K562 (cell line): Measurements from ENCODE around the gene TBC1D5. TPM values are rescaled to one million over a fixed set of nuclear protein-coding genes. Genes with fewer than 3 reads are reported as not detected.

Experiments
- ATAC-seq: fragments of 200-7000 bp; cut with Tn5 transposase; 3 replicates; pipeline ENCODE4 v1.9.1; 2020; ENCODE audit warnings: moderate library complexity
- BruUV-seq: library from RNA; stranded (reverse); fragments of 400-500 nt; replicated peaks from 2 replicates; lab custom pipeline; 2021; lab: Mats Ljungman, UMichigan
- CTCF ChIA-PET: fragments of 300-600 bp; formaldehyde crosslinking; extraction: SDS; loops from one replicate; lab custom pipeline; 2021; ENCODE audit warnings: low intra/inter-chr PET ratio; lab: Yijun Ruan, JAX
- POLR2A ChIA-PET: fragments of 300-600, 350-650 bp; sonication (Branson Sonifier 250); formaldehyde crosslinking; extraction: SDS; loops from one replicate; lab custom pipeline; 2021; ENCODE audit warnings: antibody characterized with exemption, inconsistent platforms; lab: Yijun Ruan, JAX
- DNase-seq, 4 experiments: peaks; one replicate each; pipeline versions ENCODE4 v3.0.0 to v3.0.0-alpha.2; 2011 to 2018; ENCODE audit warnings: low spot score in 3 of 4, mixed read lengths in 3 of 4; ENCODE audit errors: extremely low read depth in 1 of 4
- FAIRE-seq: peaks from 2 replicates; lab custom pipeline; 2011; peaks lifted over from hg19 to GRCh38; lab: Jason Lieb, UNC
- H2AFZ ChIP-seq: 2 replicates; pipeline ENCODE4 v1.6.0; 2011; ENCODE audit warnings: low read depth, low read length, control low read depth, inconsistent platforms
- H3K27ac ChIP-seq: fragments of 200-600 bp; 3 replicates; pipeline ENCODE4 v1.8.0; 2011; ENCODE audit warnings: low read depth, mild to moderate bottlenecking, control low read depth, inconsistent platforms, low read length, moderate library complexity, mixed read lengths; ENCODE audit errors: extremely low read depth
- H3K27me3 ChIP-seq, 2 experiments: fragments of 300-600 bp in 1 of 2; 2 replicates in 1 of 2; 3 replicates in 1 of 2; pipeline versions ENCODE4 v1.6.0 to v1.8.0; 2011; ENCODE audit warnings: inconsistent platforms in 2 of 2, low read length in 2 of 2, mild to moderate bottlenecking in 1 of 2, mixed read lengths in 1 of 2, moderate library complexity in 1 of 2; ENCODE audit not compliant: control insufficient read depth in 2 of 2, insufficient read depth in 2 of 2
- H3K36me3 ChIP-seq: fragments of 300-600 bp; 3 replicates; pipeline ENCODE4 v1.8.0; 2011; ENCODE audit warnings: mild to moderate bottlenecking, low read length, inconsistent platforms; ENCODE audit not compliant: control insufficient read depth, insufficient read depth
- H3K4me1 ChIP-seq, 2 experiments: fragments of 200-600 bp in 1 of 2; replicated peaks in 1 of 2; 2 replicates in 1 of 2; 3 replicates in 1 of 2; pipeline versions ENCODE4 v1.5.1 to v1.8.0; 2011; ENCODE audit warnings: inconsistent platforms in 2 of 2, low read length in 2 of 2, mild to moderate bottlenecking in 1 of 2, mixed read lengths in 1 of 2, moderate library complexity in 1 of 2; ENCODE audit not compliant: control insufficient read depth in 2 of 2, insufficient read depth in 2 of 2
- H3K4me2 ChIP-seq: 2 replicates; pipeline ENCODE4 v1.6.1; 2011; ENCODE audit warnings: low read length, control low read depth, inconsistent platforms, mixed read lengths; ENCODE audit not compliant: insufficient read depth
- H3K4me3 ChIP-seq: fragments of 200-600 bp; sonication (generic), shearing (Covaris generic); 2 replicates; pipeline ENCODE4 v1.5.1; 2016; ENCODE audit warnings: control low read depth, inconsistent platforms
- H3K79me2 ChIP-seq: fragments of 200-600 bp; 3 replicates; pipeline ENCODE4 v1.8.0; 2011; ENCODE audit warnings: low read length, inconsistent platforms; ENCODE audit not compliant: control insufficient read depth, insufficient read depth
- H3K9ac ChIP-seq, 2 experiments: 2 replicates each; pipeline versions ENCODE4 v1.6.0 to v1.6.1; 2011; ENCODE audit warnings: low read depth in 2 of 2, low read length in 2 of 2, control low read depth in 1 of 2, inconsistent platforms in 1 of 2, mild to moderate bottlenecking in 1 of 2, mixed read lengths in 1 of 2; ENCODE audit not compliant: insufficient read depth in 1 of 2
- H3K9me1 ChIP-seq: one replicate; pipeline ENCODE4 v1.6.0; 2011; ENCODE audit warnings: inconsistent platforms, mild to moderate bottlenecking, low read length, moderate library complexity; ENCODE audit not compliant: control insufficient read depth, insufficient read depth
- H3K9me3 ChIP-seq: replicated peaks from 2 replicates; pipeline ENCODE4 v1.5.1; 2011; ENCODE audit warnings: low read depth, low read length, inconsistent platforms; ENCODE audit not compliant: control insufficient read depth, insufficient read depth
- H4K20me1 ChIP-seq: replicated peaks from 2 replicates; pipeline ENCODE4 v1.6.1; 2011; ENCODE audit warnings: low read length, inconsistent platforms, mixed read lengths; ENCODE audit not compliant: control insufficient read depth, insufficient read depth
- ELF1 ChIP-seq: fragments of 200-800 bp; sonication (Bioruptor generic); IDR thresholded peaks from 2 replicates; pipeline ENCODE4 v1.6.1; 2016; ENCODE audit warnings: missing genetic modification characterization, missing compliant biosample characterization
- GTF2E2 ChIP-seq: fragments of 200-800 bp; sonication (Bioruptor generic); IDR thresholded peaks from 2 replicates; pipeline ENCODE4 v1.6.1; 2016; ENCODE audit warnings: missing genetic modification characterization, missing compliant biosample characterization
- KLF10 ChIP-seq: fragments of 250-450 bp; sonication (Bioruptor Pico); IDR thresholded peaks from 2 replicates; pipeline ENCODE4 v1.6.1; 2021; ENCODE audit warnings: matching md5 sums
- TCF7L2 ChIP-seq: fragments of 150-350 bp; IDR thresholded peaks from 2 replicates; pipeline ENCODE4 v1.6.1; 2016; ENCODE audit warnings: low read depth, mild to moderate bottlenecking, low read length, moderate library complexity
- U2AF2 ChIP-seq: fragments of 200-400 bp; formaldehyde crosslinking; optimal IDR thresholded peaks from 2 replicates; pipeline ENCODE3; 2017; ENCODE audit warnings: low read depth, mild to moderate bottlenecking, low read length
- ZNF778 ChIP-seq: fragments of 450-650 bp; formaldehyde crosslinking; IDR thresholded peaks from 2 replicates; pipeline ENCODE4 v1.4.0; 2020; ENCODE audit warnings: mild to moderate bottlenecking, moderate library complexity
- in situ Hi-C: fragments of 300-500 bp; cut with MboI; formaldehyde crosslinking; loops from 4 replicates; pipeline ENCODE4 v1.15.0; 2018; ENCODE audit warnings: inconsistent platforms, mixed read lengths
- intact Hi-C: fragments of 100-400 bp; cut with micrococcal nuclease; formaldehyde crosslinking; loops from 2 replicates; pipeline ENCODE4 v1.14.2; 2022
- polyA plus RNA-seq, 8 experiments: library from polyadenylated mRNA; depleted of rRNA in 4 of 8; stranded (reverse) in 5 of 8; unstranded in 3 of 8; fragments of >200 nt; fragmentation: Nextera tagmentation in 2 of 8; fragmentation: Illumina TruSeq in 1 of 8; extraction: Ambion mirVana in 2 of 8; extraction: Trizol in 1 of 8; gene quantifications; 2 replicates each; pipeline versions ENCODE4 v1.2.1 to v1.2.3, GENCODE V29; 2011 to 2014; ENCODE audit warnings: inconsistent platforms in 1 of 8, missing spikeins in 1 of 8
- total RNA-seq, 7 experiments: library from RNA; depleted of rRNA in 6 of 7; stranded (reverse); fragments of >200 nt in 6 of 7; fragmentation: Illumina TruSeq in 2 of 7; extraction: Trizol in 2 of 7; gene quantifications; 2 replicates each; pipeline versions ENCODE4 v1.2.1 to v1.2.3, GENCODE V29; 2011 to 2021; ENCODE audit warnings: low replicate concordance in 1 of 7
- TF ChIP-seq, protein P1 (sequence below): sonication (generic); formaldehyde crosslinking; IDR thresholded peaks from 2 replicates; pipeline ENCODE4 v1.8.1; 2022; ENCODE audit warnings: missing genetic modification reagents
- TF ChIP-seq, protein P2 (sequence below), 2 experiments: fragments of 450-650 bp in 1 of 2; sonication (generic) in 1 of 2; formaldehyde crosslinking; conservative IDR thresholded peaks; 2 replicates each; pipeline versions ENCODE4 v1.4.0 to v1.8.1; 2020 to 2022; ENCODE audit warnings: mild to moderate bottlenecking in 1 of 2, missing genetic modification reagents in 1 of 2

The TBC1D5 gene
- total and polyA plus RNA-seq, 9 of the 15 experiments (the other 6 are each of a cell fraction or from before 2014, with no cell fraction given) = 2.9 to 38.1 (median 25.6) TPM

DNA sequence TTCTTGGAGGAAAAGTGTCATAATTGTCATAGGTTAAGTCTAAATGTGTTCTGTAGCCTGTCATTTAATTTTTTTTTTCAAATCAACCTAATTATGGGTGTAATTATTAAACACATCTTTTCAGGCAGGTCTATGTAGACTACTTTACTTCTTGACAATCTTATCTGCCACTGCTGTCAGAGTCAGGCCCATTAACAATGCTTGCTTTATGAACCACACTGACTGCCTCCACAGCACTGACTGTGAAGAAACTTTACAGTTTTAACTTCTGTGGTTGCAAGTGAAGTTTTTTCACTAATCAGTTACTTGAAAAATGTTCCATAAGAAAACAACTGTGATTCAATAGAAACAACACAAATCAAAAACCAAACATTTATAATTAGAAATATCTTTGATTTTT, 449.9 kb downstream of the TBC1D5 start:
- no peaks in the 10 kb centered on the region for H3K36me3 ChIP-seq
- TF ChIP-seq ELF1 = no peak
- no peak for TF ChIP-seq U2AF2
- no peak for TF ChIP-seq GTF2E2 (tag)
- TF ChIP-seq, protein P1, sequence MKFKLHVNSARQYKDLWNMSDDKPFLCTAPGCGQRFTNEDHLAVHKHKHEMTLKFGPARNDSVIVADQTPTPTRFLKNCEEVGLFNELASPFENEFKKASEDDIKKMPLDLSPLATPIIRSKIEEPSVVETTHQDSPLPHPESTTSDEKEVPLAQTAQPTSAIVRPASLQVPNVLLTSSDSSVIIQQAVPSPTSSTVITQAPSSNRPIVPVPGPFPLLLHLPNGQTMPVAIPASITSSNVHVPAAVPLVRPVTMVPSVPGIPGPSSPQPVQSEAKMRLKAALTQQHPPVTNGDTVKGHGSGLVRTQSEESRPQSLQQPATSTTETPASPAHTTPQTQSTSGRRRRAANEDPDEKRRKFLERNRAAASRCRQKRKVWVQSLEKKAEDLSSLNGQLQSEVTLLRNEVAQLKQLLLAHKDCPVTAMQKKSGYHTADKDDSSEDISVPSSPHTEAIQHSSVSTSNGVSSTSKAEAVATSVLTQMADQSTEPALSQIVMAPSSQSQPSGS (CRISPR knock-in tag) = no peak
- TF ChIP-seq KLF10 = no peak
- TF ChIP-seq TCF7L2 = no peak
- TF ChIP-seq ZNF778 (CRISPR knock-in tag) = no peak
- TF ChIP-seq, protein P2, sequence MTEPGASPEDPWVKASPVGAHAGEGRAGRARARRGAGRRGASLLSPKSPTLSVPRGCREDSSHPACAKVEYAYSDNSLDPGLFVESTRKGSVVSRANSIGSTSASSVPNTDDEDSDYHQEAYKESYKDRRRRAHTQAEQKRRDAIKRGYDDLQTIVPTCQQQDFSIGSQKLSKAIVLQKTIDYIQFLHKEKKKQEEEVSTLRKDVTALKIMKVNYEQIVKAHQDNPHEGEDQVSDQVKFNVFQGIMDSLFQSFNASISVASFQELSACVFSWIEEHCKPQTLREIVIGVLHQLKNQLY (CRISPR knock-in tag; conservative IDR thresholded peaks at IDR 0.05) = no peak
- DNase-seq (no peak), ATAC-seq (no peak), FAIRE-seq (no peak)
- no peaks in the 10 kb centered on the region for H3K79me2 ChIP-seq
- no peak overlapping the region for H3K27ac ChIP-seq
- no peak overlapping the region for H3K9ac ChIP-seq
- H2AFZ ChIP-seq = no peak overlapping the region
- H3K9me1 ChIP-seq = no peaks in the 10 kb centered on the region
- ChIA-PET CTCF (no interaction called here), POLR2A (no interaction called here)
- in situ Hi-C loops (no loop called here), intact Hi-C loops (no loop called here)
- no peaks in the 10 kb centered on the region for H3K9me3 ChIP-seq
- peaks cover 0 to 3% of the 10 kb centered on the region in 2 experiments; a peak in 1 of 5 replicates for H3K4me1 ChIP-seq
- BruUV-seq = no TSS peak
- no peak overlapping the region for H3K4me2 ChIP-seq
- no peak overlapping the region for H3K4me3 ChIP-seq
- H3K27me3 ChIP-seq = no peaks in the 10 kb centered on the region
- no peaks in the 10 kb centered on the region for H4K20me1 ChIP-seq
